Activated naive CD8-positive, alpha-beta T cell treated with anti-CD3 and anti-CD28 coated beads, Interleukin-2, amount 50 U/mL, for 16 hours (primary cell): ENCODE results near the gene HDAC7.

Source experiments
- DNase-seq: peaks from one replicate; pipeline ENCODE4 v3.0.0-alpha.2; 2020; ENCODE audit warnings: low read depth, low spot score

HDAC7 gene

GRCh38 chr12:47747126-47747525, 72.6 kb downstream of the HDAC7 start:
- DNase-seq, result no peak

GRCh38 chr12:47746523-47746922, 73.2 kb downstream of the HDAC7 start:
- DNase-seq, result no peak

DNA sequence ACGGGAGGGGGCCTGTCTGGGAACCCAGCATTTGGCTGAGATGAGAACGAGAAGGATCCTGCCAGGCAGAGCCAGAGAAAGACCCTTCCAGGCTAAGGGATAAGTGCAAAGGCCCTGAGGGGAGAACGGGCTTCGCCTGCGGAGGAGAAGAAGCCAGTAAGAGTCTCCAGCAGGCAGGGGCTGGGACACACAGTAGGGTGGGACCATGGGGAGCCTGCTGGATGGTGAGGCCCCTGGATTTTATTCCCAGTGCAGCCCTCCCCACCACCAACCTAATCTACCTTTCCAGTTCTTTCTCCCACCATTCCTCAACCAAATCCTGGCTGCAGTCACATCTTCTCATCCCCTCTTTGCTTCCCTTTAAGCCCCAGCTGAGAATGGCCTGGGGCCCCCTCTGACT, 73.6 kb downstream of the HDAC7 start:
- no peak for DNase-seq

DNA sequence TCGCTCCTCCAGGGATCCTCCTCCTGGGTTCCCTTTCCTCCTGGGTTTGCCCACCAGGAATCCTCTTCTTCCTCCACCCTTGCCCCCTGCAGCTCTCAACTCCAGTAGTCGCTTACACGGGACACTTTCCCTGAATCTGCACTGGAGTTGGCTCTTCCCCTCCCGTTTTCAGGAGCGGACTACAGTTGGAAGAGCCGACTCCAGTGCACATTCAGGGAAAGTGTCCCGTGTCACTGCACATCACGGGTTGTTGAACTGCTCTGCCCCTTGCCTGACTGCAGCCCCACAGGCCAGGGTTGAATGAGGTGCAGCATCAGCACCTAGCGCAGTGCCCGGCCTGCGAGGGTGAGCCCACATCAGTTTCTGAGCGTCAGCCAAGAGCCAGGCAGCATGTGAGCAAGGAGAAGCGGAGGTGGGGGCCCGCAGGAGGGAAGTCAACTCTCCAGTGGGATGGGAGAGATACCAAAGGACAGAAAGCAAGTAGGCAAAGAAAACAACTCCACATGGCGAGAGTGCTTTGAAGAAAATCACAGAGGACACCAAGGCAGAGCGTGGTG, 74.1 kb downstream of the HDAC7 start:
- no peak for DNase-seq

- DNase-seq, result no peak
Observed at GRCh38 chr12:47744778-47745436, 74.8 kb downstream of the HDAC7 start.

- DNase-seq, result peak; percentile 23
Observed at GRCh38 chr12:47744005-47744651, 75.6 kb downstream of the HDAC7 start.

DNA sequence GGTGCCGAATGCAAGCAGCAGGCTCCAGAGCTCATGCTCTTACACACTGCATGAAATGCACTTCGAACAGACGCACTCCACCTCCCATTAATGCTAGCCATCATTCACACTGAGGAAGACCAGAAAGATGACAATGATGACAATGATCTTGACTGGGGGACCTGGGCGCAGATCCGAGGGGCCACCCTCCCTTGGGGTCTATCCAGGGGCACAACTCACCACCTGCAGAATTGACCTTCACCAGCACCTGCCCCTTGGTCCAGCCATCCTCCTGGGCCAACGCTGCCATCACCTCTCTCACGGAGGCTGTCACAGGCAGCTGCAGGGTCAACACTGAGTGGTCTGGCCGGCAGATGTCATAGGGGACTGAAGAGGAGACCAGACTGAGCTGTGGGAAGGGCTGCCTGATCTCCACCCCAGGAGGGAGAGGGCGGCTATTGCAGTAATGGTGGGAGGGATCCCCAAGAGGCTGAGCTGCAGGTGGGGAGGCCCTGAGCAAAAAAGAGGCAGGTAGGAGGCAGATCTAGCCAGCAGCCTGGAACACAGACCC, 76.3 kb downstream of the HDAC7 start:
- no peak for DNase-seq

DNA sequence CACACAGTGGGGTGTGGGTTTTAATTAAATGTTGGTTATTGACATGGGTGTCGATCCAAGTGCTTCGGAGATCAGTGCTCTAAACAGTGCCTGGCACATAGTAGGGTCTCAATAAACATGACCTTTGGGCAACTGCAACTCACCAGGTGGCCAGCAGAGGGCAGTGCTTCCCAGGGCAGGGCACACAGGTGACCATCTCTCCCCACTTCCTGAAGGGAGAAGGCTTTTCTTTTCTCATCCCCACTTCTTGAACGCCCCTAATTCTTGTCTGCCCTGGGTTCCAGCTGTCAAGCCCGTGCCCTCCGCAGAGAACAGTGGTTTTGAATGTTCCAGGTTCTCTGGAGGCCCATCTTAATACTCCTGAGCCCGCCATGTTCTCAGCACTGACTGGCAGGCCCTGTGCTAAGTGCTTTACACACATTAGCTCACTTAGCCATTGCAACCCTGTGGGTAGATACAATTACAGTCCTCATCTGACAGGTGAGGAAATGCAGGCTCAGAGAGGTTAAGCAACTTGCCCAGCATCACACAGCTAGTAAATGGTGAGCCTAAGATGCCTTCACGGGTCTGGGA, 77.4 kb downstream of the HDAC7 start:
- DNase-seq, result peak; percentile 44

DNA sequence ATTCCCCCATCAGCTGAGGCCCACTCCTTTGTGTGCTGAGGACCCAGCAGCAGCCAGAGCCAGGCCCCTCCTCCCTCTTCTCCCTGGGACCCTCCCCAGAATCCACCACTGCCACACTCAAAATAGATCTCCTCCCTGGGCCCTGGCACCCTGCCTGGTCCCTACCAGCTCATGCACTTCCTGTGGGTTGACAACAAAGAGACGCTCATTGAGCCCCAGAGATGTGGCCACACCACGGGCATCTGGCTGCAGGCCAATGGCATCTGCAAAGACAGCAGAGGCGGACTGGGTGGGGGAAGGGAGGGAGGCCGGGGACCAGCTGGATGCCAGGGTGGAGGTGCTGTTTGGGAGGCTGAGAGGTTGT, 78.4 kb downstream of the HDAC7 start:
- DNase-seq, result no peak

GRCh38 chr12:47740606-47741339, 78.9 kb downstream of the HDAC7 start:
- DNase-seq, result no peak

DNA sequence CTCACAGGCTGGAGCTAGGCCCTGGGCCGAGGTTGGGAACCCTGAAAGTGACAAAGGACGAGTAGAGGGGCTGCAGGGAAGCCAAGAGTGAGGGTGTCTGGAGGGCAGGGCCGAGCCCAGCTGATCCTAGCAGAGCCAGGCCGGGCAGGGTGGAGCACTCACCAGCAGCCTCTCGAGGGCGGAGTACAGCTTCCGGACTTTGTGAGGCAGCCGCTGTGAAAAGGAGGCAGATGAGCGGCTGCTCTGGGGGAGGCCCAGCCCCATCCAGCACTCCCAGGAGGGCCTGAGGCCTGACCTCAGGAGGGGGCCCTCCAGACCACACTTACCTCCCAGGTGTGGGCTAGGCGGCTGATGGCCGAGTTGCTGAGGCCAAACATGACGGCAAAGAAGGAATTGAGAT, 79.7 kb downstream of the HDAC7 start:
- DNase-seq, result no peak

DNA sequence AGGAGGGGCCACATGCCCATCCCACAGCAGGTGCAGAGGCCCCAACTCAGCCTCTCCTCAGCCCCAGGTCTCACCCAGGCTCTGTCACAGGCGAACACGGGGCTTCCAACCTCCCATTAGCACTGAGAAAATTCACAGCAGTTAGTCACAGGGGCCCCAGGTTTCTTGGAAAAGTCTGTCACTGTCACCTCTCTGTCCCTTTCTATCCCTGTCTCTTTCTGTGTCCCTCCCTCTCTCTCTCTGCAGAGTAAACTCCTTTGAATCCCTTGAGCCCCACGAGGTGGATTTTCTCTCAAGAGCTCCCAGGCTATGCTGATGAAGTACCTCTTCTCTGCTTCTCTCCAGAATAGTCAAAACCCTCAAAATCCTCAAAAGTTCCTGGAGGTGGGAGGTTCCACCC, 80.4 kb downstream of the HDAC7 start:
- DNase-seq, result no peak

- no peak for DNase-seq
Observed at GRCh38 chr12:47737936-47738594, 81.6 kb downstream of the HDAC7 start.

GRCh38 chr12:47736877-47737676, 82.6 kb downstream of the HDAC7 start:
- DNase-seq, result no peak

DNA sequence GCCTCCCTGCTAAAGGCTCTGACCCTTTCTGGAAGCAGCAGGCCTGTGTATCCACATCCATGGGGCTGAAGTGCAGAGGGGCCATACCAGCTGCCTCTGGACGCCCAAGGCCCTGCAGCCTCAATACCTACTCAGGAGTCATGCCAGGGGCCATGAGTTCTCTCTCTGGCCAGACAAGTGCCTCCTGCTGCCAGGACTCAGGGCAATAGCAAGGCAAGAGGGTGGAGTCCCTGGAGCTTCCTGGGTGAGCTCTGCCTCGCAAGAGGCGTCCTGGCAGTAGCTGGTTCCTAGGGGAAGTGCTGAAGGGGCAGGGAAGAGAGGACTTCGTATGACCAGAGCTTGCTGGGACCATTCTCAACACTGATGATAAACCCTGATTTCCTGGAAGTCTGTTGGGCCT, 83.5 kb downstream of the HDAC7 start:
- no peak for DNase-seq

DNA sequence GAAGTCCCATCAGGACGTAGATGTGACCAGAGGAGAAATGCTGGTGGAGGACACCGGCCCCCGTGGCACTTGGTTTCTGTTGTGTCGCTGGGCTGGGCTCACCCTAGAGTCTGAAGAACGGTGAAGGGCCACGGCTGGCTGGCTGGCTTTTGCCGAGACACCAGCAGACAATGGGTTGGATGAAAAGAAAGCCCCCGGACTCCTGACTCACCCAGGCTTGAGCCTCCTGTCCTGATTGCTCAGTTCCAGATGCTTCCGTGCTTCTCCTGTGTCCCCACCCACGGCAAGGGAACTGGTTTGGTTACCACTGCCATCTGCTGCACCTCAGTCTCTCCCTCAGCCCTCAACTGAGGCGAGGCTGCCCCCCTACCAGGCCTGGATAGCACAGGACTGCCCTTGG, 84.1 kb downstream of the HDAC7 start:
- DNase-seq, result no peak

GRCh38 chr12:47734725-47735480, 84.8 kb downstream of the HDAC7 start:
- no peak for DNase-seq

DNA sequence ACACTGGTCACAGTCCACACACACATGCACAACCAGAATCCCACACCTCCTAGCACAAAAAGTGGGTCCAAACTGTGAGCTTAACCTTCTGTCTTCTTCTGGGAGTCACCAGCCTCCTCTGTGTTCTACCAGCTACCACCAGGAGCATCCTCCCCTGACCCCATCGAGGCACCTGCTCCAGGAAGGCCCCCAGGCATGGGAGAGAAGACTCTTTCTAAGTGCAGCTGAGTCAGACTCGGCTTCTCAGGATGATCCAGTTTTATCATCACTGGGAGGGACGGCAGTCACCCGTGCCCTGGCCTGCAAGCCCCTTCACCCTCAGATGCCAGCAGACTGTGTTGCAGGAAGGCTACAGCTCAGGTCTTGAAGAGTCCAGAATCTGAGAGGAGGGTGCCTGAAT, 86.6 kb downstream of the HDAC7 start:
- DNase-seq, result no peak
